GM10266 (cell line): Measurements from ENCODE around the gene EPN2.
"Not testable (repeated sequence)": the region's sequence is repeated elsewhere in the genome, so short reads cannot be mapped to it uniquely, and the experiment has no call there.

ENCODE experiments used
- DNase-seq: peaks from one replicate; pipeline ENCODE4 v3.0.0; 2012; ENCODE audit errors: extremely low spot score
- TF ChIP-seq, protein P1 (sequence below): IDR thresholded peaks from 2 replicates; pipeline ENCODE4 v1.5.1; 2012; ENCODE audit warnings: mild to moderate bottlenecking, low read depth; ENCODE audit not compliant: control insufficient read depth, insufficient read depth; ENCODE audit errors: missing control alignments

Gene EPN2

DNA sequence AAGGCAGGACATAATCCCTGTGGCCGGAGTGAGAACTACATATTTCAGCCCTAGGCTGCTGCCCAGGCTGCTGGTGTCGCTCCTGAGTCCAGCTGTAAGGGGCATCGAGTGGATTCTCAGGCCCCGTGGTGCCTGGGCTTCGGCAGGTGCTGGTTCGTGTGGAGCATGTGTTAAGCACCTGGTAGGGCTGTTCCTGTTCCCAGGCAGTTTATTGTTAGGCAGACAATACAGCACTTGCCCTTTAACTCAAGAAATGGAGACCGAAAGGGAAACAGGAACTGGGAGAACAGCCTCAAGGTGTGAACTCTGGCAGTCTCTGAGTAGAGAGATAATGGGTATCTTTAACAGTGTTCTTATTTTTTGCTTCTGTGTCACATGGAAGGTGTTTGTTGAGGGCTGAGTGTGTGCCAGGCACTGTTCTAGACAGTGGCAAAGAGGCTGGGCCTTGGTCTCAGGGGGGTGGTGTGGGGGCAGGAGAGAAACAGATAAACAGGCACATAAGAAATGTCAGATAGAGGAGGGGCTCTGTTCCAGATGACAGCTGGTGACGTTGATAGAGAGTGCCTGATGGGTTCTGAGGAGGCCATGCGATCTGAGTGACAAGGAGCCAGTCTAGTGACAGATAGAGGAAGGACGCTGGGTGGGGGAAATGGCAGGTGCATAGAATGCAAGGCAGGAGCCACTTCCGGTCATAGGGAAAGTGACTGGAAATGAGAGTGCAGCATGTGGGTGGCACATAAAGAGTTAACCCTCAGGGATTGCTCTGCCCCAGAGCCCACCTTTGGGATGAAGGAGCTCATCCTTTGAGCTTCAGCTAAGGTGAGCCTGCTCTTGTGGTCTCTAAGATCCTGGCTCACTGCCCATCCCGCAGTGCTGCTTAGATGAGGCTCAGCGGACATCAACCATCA lies 33.8 kb downstream of the EPN2 start:
- peak; percentile 55 for DNase-seq
- TF ChIP-seq, protein P1, sequence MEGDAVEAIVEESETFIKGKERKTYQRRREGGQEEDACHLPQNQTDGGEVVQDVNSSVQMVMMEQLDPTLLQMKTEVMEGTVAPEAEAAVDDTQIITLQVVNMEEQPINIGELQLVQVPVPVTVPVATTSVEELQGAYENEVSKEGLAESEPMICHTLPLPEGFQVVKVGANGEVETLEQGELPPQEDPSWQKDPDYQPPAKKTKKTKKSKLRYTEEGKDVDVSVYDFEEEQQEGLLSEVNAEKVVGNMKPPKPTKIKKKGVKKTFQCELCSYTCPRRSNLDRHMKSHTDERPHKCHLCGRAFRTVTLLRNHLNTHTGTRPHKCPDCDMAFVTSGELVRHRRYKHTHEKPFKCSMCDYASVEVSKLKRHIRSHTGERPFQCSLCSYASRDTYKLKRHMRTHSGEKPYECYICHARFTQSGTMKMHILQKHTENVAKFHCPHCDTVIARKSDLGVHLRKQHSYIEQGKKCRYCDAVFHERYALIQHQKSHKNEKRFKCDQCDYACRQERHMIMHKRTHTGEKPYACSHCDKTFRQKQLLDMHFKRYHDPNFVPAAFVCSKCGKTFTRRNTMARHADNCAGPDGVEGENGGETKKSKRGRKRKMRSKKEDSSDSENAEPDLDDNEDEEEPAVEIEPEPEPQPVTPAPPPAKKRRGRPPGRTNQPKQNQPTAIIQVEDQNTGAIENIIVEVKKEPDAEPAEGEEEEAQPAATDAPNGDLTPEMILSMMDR, result no peak

DNA sequence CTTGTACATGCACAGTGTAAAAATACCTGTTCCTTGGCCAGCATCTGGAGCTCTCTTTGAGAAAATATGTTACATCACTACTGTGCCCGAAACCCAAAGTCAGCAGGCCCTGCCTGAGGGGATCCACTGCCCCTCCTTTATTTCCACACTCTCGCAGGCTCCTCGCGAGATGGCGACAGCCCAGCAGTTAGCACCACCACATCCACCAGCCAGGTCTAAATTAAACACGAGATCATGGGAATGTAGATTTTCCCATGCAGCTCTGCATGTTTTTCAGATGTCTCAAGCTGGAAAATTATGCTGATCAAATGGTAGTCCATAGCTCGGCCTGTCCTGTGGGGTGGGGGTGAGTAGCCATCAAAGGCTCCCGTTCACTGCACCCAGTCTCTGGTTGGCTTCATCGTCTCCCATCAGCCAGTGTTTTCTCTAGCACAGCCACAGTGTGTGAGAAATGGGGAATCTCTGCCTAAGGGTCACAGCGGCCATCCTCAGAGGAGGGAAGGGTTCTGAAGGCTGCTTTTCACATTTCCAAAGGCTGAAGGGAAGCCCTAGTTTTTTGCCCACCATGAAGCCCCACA lies 34.7 kb downstream of the EPN2 start:
- TF ChIP-seq, protein P1, result no peak
- DNase-seq, result no peak

- TF ChIP-seq, protein P1, result no peak
- DNase-seq, result no peak
These were observed 36.6 kb downstream of the EPN2 start for GRCh38 chr17:19273731-19274130.

DNA sequence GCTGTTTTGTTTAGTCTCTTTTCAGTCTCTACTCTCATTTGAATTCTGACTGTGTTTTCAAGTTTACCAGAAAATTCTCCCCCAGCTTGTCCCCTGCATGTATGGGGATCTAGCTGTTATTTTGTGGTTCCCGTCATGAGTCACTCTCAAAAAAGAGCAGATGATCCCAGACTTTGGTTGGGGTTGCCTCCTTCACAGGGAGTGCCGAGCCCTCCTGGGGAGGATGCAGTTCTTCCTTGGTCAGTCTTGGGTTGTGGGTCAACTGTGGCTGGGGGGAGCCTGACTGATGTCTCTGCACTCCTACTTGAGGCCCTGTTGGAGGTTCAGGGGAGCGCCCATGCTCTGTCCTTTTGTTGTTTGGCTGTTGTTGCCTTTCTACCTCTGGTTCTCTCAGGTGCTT lies 37.7 kb downstream of the EPN2 start:
- TF ChIP-seq, protein P1, result no peak
- DNase-seq, result no peak

GRCh38 chr17:19275457-19276127 lies 38.4 kb downstream of the EPN2 start:
- DNase-seq, result no peak
- TF ChIP-seq, protein P1, result no peak

DNA sequence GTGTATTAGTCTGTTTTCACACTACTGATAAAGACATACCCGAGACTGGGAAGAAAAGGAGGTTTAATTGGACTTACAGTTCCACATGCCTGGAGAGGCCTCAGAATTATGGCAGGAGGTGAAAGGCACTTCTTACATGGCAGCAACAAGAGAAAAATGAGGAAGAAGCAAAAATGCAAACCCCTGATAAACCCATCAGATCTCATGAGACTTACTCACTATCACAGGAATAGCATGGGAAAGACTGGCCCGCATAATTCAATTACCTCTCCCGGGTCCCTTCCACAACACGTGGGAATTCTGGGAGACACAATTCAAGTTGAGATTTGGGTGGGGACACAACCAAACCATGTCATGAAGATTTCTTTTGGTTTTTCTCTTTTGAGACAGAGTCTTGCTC lies 41.1 kb downstream of the EPN2 start:
- DNase-seq, result not testable (repeated sequence)

- TF ChIP-seq, protein P1, result no peak
- DNase-seq, result no peak
These were observed 41.6 kb downstream of the EPN2 start for GRCh38 chr17:19278729-19279128.
